NK-92 treated with Interleukin-12 subunit alpha and Interleukin-12 subunit beta, amount 100 ng/mL, for 24 hours (cell line): ENCODE measurements around the gene MCHR2.

Experiments
- DNase-seq: peaks from one replicate; lab custom pipeline; 2025; lab: John Stamatoyannopoulos, UW

MCHR2 gene

DNA sequence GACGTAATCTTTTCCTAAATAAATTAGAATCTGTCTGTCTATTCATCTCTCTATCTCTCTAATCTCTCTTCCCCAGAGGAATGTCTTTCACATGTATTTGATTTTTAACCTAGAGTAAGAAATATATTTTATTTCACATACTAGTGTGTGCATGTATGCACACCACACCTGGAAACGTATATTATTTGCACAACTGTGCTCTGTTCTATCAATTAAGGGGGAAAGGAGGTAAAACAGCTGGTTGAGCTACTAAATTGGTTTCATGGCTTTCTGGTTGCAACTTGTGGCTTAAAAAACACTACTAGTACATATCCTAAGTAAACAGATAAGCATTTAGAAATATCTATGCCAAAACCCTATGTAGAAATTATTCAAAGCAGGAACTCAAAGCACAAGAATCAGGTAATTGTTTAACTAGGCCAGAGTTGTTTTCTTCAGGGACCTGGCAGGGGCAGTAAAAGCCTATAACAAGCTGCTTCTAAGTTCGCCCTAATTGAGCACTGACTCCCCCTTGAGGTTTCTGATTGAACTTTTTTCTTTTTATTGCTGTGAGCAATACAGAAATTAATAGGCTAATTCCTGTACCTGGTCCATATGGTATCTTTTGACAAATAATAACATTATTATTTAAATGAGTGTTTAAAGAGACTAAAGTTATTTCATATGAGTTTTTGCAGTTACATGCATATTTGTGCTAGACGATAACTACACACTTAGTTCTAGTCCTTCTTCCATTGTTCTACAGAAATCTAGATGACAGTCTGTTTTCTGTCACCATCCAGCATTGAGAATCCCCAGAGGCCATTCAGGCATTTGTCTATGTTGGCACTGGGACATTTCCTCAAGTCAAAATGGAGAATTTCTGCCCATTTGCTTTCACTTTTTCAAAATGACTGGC is 88.6 kb downstream of the MCHR2 start:
- DNase-seq, result no peak

DNA sequence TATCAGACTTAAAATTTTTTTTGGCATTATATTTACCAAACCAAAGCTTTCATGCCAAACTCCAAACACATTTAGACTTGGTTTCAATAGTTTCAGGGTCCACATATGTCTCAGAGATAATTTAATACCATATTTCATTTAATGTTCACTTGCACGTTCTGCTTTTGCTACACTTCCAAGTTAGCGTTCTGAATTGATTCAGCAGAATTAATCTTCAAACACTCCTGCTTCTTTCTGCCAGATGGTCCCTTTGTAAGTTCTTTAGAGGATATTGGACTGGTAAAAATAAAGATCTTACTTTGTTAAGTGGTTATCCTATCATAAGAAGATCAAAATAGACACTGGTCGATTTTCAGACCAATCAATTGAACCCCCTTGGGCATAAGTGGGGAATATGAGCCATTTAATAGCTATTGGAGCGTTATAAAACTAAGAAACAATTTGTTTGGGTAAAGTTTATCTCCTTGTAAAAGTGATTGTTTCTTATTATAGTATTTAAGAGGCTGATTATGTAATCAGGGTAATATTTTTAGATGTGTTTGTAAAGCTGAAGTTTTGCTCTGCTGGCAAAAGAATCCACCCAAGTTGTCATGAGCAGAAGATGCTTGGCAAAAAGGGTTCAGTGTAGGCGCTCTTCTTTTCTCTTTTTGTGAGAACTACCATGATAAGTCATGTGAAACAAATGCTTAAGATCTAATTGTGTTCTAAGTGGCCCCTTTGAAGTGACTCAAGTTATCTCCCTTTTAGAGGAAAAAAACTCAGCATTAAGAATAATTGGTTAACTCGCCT is 92.2 kb downstream of the MCHR2 start:
- DNase-seq, result no peak

DNA sequence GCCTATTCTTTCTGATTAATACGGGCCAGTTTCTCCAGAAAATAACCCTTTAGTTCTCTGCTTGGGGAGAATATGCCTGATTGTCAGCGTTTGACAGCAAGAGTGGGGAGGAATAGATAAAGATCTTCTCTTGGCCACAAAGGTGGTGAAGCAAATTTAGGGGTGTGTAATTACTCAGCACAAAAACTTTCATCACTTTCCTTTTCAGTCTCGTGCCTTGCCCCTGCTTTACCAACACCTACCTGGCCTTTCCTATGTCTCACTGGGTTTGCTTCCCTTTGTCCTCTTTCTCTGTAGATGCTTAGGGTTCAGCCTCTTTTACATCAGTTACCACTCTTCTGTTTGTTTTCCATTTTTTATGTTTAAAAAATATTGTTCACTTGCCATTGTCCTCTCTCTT is 99.2 kb downstream of the MCHR2 start:
- no peak for DNase-seq

DNA sequence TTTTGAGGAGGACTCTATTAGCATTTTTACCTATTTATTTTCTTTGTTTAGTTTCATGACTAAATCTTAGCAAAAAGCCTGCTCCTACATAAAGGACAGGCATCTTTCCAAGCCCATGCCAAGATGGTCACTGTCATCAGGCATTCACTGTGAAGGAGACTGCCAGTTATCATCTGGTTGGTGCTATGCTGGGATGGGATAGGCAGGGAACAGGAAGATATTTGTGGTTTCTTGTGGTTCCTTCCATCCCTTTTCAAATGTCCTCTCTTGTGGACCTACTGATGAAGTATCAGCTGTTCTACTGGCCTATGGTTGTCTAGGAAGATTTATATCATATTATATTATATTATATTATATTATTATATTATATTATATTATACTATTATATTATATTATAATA is 107.0 kb downstream of the MCHR2 start:
- no peak for DNase-seq

DNA sequence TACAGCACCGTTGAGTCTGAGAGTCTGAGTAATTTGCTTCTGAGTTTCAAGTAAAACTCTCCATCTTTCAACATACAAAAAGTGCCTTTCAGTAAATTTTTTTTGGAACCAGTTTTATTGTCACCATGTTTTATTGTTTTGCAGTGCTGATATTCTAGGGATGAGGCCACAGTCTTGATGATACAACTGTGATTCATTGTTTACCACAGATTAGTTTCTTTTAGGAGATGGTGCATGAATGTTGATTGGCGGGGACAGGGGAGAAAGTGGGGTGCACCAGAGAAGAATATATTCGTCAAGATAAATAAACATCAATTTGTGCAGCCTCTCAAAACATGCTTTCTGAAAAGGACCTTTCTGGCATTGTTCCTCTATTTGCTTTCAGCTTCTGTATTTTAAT is 109.0 kb downstream of the MCHR2 start:
- no peak for DNase-seq

DNA sequence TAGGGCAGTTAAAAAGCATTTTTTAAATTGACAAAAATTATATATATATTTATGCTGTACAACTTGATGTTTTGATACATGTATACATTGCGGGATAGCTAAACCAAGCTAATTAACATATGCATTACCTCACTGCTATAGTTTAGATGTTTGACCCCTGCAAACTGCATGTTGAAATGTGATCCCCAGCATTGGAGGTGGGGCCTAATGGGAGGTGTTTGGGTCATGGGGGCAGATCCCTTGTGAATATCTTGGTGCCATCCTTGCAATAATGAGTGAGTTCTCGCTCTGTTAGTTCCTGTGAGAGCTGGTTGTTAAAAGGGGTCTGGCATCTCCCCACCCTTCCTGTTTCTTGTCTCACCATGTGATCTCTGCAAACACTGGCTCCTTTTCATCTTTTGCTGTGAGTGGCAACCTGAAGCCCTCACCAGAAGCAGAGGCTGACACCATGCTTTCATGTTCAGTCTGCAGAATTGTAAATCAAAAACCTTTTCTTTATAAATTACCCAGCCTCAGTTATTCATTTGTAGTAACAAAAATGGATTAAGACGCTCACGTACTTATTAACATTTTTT is 111.8 kb downstream of the MCHR2 start:
- DNase-seq, result no peak

DNA sequence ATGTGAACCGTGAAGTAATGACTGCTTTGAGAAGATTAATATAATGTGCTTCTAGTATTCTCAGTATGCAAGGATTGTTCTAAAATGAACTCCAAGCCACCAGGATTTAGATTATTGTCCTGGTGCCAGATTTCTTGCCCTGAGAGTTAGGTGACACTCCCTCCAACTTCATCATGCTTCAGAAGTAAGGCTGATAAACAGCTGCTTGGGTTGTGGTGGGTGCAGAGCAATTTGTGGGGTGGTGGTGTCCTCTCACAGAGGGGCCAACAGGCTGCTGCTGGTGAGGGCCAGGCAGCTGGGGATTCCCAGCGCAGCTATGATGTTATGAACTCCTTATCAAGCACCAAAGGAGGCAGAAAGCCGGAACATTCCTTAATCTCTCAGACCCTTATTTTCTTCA is 114.6 kb downstream of the MCHR2 start:
- DNase-seq, result no peak

DNA sequence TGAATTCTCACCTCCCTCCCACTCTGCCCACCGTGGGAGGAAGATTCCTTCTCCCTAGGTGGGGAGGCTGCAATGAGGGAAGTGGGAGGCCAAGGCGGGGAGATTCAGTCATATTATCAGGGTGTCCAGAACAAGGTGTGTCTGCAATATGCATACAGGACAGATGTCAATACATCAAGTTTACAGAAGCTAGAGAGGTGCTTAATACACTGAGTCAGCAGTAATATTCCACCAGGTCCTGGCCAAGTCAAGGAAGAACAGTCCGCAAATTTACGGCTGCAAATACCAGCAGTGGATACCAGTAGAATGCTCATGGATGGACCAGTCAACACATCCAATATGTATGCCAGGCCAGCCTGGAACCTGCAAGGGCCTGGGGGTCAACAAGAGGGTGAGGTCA is 119.0 kb downstream of the MCHR2 start:
- no peak for DNase-seq

DNA sequence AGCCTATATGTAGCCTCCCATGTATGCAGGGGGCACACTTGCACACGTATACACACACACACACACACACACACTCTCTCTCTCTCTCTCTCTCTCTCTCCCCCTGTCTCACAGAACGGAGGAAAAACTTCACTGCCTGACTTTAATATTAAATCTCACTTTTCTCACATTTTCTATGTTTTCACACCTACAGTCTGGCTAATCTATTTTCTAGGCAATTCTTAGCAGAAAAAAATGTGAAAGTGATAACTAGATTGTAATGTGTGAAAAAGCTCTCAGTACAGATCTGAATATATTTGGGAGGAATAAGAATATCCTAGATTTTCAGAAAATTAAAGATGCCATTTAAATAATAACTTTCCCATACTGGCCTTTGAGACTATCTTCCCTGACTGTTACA is 120.9 kb downstream of the MCHR2 start:
- DNase-seq, result no peak

DNA sequence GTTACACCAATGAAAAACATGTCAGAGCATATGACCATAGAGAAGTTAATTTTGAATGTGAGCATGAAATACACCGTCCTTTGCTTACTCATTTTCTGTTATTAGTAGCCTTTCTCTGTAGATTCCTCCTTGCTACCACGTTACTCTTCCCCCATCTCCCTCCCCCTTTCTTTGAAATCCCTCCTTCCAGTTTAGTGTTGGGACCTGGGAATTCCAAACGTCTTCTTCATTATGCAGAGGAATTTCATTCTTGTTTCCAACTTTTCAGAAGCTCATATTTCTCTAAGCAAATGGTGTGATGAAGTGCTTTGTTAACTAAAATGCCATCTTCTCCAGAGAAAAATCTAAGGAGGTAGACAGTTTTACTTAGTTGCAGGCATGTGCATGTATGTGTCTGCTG is 122.4 kb downstream of the MCHR2 start:
- DNase-seq, result no peak
